Rectal smooth muscle tissue (tissue), 1 donor: ENCODE measurements around the gene HNRNPA3.

Experiments used
- H3K27ac ChIP-seq: one replicate; pipeline ENCODE4 v1.7.0; 2013; ENCODE audit warnings: low read depth, low read length, inconsistent platforms
- H3K27me3 ChIP-seq: one replicate; pipeline ENCODE4 v1.7.0; 2013; ENCODE audit warnings: low read length; ENCODE audit not compliant: control insufficient read depth, insufficient read depth
- H3K36me3 ChIP-seq: one replicate; pipeline ENCODE4 v1.7.0; 2013; ENCODE audit warnings: low read length; ENCODE audit not compliant: control insufficient read depth, insufficient read depth
- H3K4me1 ChIP-seq: one replicate; pipeline ENCODE4 v1.7.0; 2013; ENCODE audit warnings: low read length; ENCODE audit not compliant: control insufficient read depth, insufficient read depth
- H3K4me3 ChIP-seq: one replicate; pipeline ENCODE4 v1.7.0; 2013; ENCODE audit warnings: low read length
- H3K9ac ChIP-seq: one replicate; pipeline ENCODE4 v1.7.0; 2013; ENCODE audit warnings: low read length

The HNRNPA3 gene

GRCh38 chr2:177225965-177226360 lies 13.4 kb downstream of the HNRNPA3 start:
- Histone ChIP-seq H3K4me3 (no peak overlapping the region), H3K9ac (no peak overlapping the region), H3K36me3 (peaks cover 11% of the 10 kb centered on the region), H3K27ac (no peak overlapping the region), H3K27me3 (no peaks in the 10 kb centered on the region), H3K4me1 (no peaks in the 10 kb centered on the region)

DNA sequence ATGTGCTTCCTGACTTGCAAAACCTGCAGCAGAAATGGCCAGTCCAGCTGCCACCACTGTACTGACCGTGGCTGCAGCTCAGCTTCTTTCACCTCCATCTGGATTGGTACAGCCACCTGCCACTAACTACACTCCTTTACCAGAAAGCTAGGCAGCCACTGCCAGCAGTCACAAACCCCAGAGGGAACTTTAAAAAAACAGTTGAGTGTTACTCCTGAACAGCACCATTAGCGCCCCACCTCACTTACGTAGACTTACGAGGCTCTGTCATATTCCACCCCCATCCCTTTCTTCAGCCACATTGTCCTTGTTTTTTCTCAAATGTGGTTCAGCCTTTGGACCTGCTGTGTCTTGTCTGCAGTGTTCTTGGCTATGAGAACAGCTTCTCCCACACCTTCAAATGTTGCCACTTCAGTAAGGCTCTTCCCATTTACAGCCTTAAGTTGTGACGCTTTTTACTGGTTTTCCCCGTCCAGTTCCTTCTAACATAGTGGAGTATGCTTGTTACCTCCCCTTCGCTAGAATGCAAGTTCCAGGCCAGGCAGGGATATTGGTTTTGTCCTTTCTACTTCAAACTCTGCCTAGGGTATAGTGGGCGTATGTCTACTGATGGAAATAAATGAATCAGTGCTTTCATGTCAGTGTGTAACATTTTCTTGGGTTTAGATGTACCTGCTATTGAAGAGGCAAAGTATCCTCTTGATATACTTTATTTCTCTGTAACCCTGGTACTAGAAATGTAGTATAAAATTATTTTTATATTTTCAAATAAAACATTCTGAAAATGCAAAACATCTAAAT lies 17.0 kb downstream of the HNRNPA3 start:
- no peak overlapping the region for H3K9ac ChIP-seq
- H3K27me3 ChIP-seq: no peaks in the 10 kb centered on the region
- H3K27ac ChIP-seq: no peak overlapping the region
- no peak overlapping the region for H3K4me3 ChIP-seq
- peaks cover 22% of the 10 kb centered on the region for H3K36me3 ChIP-seq
- no peaks in the 10 kb centered on the region for H3K4me1 ChIP-seq

DNA sequence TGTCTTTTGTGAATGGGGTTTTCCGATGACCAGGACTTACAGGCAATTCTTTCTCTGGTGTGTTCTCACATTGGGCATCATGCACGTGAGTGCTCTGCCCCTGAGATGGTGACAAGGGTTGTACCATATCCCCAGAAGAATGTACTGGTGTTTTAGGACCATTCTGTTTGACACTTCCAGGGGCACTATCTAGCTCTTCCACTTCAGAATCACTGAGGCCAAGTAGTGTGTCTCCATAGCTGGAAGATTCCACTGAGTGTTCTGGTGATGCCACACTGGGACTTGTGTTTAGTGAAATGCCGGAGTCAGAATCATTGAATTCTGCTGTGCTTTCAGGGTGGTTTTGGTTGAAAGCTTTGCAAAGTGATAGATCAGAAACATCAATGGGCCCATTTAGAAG lies 18.7 kb downstream of the HNRNPA3 start:
- Histone ChIP-seq H3K4me3 (no peak overlapping the region), H3K4me1 (no peaks in the 10 kb centered on the region), H3K27ac (no peak overlapping the region), H3K36me3 (peaks cover 22% of the 10 kb centered on the region), H3K9ac (no peak overlapping the region), H3K27me3 (no peaks in the 10 kb centered on the region)

- Histone ChIP-seq H3K36me3 (peaks cover 22% of the 10 kb centered on the region), H3K27ac (no peak overlapping the region), H3K9ac (no peak overlapping the region), H3K4me1 (no peaks in the 10 kb centered on the region), H3K4me3 (no peak overlapping the region), H3K27me3 (no peaks in the 10 kb centered on the region)
Observed at GRCh38 chr2:177232098-177232704, 19.6 kb downstream of the HNRNPA3 start.

GRCh38 chr2:177234267-177234666 lies 21.7 kb downstream of the HNRNPA3 start:
- Histone ChIP-seq H3K4me3 (no peak overlapping the region), H3K27ac (no peak overlapping the region), H3K36me3 (peaks cover 22% of the 10 kb centered on the region), H3K9ac (no peak overlapping the region), H3K27me3 (no peaks in the 10 kb centered on the region), H3K4me1 (peaks cover 10% of the 10 kb centered on the region)

GRCh38 chr2:177235855-177236437 lies 23.4 kb downstream of the HNRNPA3 start:
- Histone ChIP-seq H3K4me1 (peaks cover 23% of the 10 kb centered on the region), H3K4me3 (no peak overlapping the region), H3K27me3 (no peaks in the 10 kb centered on the region), H3K9ac (no peak overlapping the region), H3K36me3 (peaks cover 15% of the 10 kb centered on the region), H3K27ac (no peak overlapping the region)

GRCh38 chr2:177237932-177238331 lies 25.3 kb downstream of the HNRNPA3 start:
- peaks cover 7% of the 10 kb centered on the region for H3K36me3 ChIP-seq
- H3K9ac ChIP-seq: no peak overlapping the region
- H3K4me3 ChIP-seq: no peak overlapping the region
- no peak overlapping the region for H3K27ac ChIP-seq
- H3K4me1 ChIP-seq: peaks cover 41% of the 10 kb centered on the region
- H3K27me3 ChIP-seq: no peaks in the 10 kb centered on the region

GRCh38 chr2:177239053-177239452 lies 26.5 kb downstream of the HNRNPA3 start:
- Histone ChIP-seq H3K27ac (peak overlapping the region; percentile 53), H3K4me1 (peaks cover 45% of the 10 kb centered on the region), H3K9ac (no peak overlapping the region), H3K36me3 (peaks cover 3% of the 10 kb centered on the region), H3K4me3 (no peak overlapping the region), H3K27me3 (no peaks in the 10 kb centered on the region)

DNA sequence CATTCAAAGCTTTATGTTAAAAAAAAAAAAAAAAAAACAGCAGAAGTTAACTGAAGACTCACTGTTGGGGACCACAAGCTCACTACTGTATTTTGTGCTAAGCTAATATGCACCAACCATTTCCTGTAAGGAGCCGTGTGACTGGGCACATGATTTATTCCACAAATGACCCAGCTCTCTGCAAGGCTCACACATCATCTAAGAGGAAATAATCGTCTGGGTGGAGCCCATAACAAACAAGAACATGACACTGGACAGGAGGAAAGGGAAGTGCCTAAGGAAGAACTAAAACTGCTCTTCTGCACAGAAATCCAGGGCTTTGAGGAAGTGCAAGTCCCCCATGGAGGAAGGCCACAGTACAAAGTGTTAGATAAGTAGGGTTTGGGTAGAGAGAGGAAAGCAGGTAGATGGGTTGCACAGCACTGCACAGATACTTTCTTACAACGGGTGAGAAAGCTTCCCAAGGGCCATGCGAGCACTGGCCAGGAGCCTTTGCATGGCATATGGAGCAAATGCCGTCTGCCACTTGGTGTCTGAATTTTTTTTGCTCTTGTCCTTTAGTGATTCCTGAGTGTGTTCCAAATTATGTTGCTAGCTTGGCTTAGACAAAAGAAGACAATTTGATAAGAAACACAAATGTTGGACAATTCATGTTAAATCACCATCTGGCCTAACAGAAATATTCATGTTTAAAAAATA lies 27.5 kb downstream of the HNRNPA3 start:
- H3K27me3 ChIP-seq: no peaks in the 10 kb centered on the region
- no peak overlapping the region for H3K4me3 ChIP-seq
- H3K9ac ChIP-seq: peak overlapping the region; percentile 2
- H3K36me3 ChIP-seq: no peaks in the 10 kb centered on the region
- H3K4me1 ChIP-seq: peaks cover 51% of the 10 kb centered on the region
- peak overlapping the region; percentile 87 for H3K27ac ChIP-seq

DNA sequence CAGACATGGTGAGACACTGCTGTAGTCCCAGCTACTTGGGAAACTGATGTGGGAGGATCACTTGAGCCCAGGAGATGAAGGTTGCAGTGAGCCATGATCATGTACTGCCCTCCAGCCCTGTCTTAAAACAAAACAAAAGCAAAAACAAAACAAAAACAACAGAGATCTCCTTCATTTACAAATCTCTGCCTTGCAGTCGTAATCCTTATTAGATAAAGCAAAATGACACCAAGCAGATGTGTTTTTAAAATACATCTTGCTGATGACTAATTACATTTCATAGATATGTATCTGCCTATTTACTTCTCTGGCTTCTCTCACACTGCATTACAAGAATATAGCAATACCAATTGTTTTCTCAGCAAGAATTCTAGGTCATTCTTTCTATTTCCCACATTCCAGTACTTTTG lies 29.1 kb downstream of the HNRNPA3 start:
- no peaks in the 10 kb centered on the region for H3K27me3 ChIP-seq
- no peak overlapping the region for H3K9ac ChIP-seq
- peak overlapping the region; percentile 2 for H3K4me3 ChIP-seq
- H3K4me1 ChIP-seq: peaks cover 54% of the 10 kb centered on the region
- no peaks in the 10 kb centered on the region for H3K36me3 ChIP-seq
- H3K27ac ChIP-seq: peak overlapping the region; percentile 87

GRCh38 chr2:177242121-177242987 lies 29.8 kb downstream of the HNRNPA3 start:
- no peak overlapping the region for H3K9ac ChIP-seq
- peak overlapping the region; percentile 2 for H3K4me3 ChIP-seq
- peaks cover 54% of the 10 kb centered on the region for H3K4me1 ChIP-seq
- no peaks in the 10 kb centered on the region for H3K27me3 ChIP-seq
- H3K36me3 ChIP-seq: no peaks in the 10 kb centered on the region
- peak overlapping the region; percentile 87 for H3K27ac ChIP-seq
